Left cardiac atrium (tissue), 4 donors: ENCODE results near the gene METTL4. TPM values are rescaled to one million over a fixed set of nuclear protein-coding genes. Genes with fewer than 3 reads are reported as not detected.
"Not testable (repeated sequence)": the region's sequence is repeated elsewhere in the genome, so short reads cannot be mapped to it uniquely, and the experiment has no call there.

Experiments used
- ATAC-seq, 2 donors: fragments of 200-7000 bp; cut with Tn5 transposase; one replicate each; pipeline ENCODE4 v1.9.1; 2020; ENCODE audit warnings: mild to moderate bottlenecking in 2 of 2, moderate library complexity in 2 of 2
- DNase-seq: peaks from one replicate; pipeline ENCODE4 v3.0.0-alpha.2; 2020
- intact Hi-C, 2 donors: fragments of 100-400 bp; cut with DNase I; formaldehyde crosslinking; loops; one replicate each; pipeline versions ENCODE4 v1.14.1 to v1.15.1; 2022 to 2023
- total RNA-seq, 2 donors: library from RNA; stranded (reverse); fragmentation: NEBNext Ultra II Directional; extraction: Animal tissue kit (Norgen Biotek cat#: 25700); gene quantifications; one replicate each; pipeline ENCODE4 v1.2.1, GENCODE V29; 2021
- donor health status: DM: no; HTN: yes; CAD: no.
- donor health status: DM: no; HTN: yes; CAD: no; lungs with severe emphysema.
- donor health status: DM: yes; HTN: yes; CAD: no.
- donor health status: Dilated cardiomyopathy.

Gene METTL4
- total RNA-seq, 2 donors from 2014 or later: 5.5 to 6.8 TPM

GRCh38 chr18:2531751-2532150, 39.6 kb downstream of the METTL4 start:
- intact Hi-C loops: no loop called here
- no peak for ATAC-seq

GRCh38 chr18:2529154-2529553, 42.2 kb downstream of the METTL4 start:
- ATAC-seq: no peak
- intact Hi-C loops: no loop called here
- DNase-seq: no peak

More at GRCh38 chr18:2531751-2532150, 39.6 kb downstream of the METTL4 start:
- no peak for DNase-seq

GRCh38 chr18:2526329-2526728, 45.0 kb downstream of the METTL4 start:
- no peak for DNase-seq
- no peak for ATAC-seq
- intact Hi-C loops: no loop called here

GRCh38 chr18:2524794-2525198, 46.5 kb downstream of the METTL4 start:
- ATAC-seq, intact Hi-C loops, DNase-seq: not testable (repeated sequence)

GRCh38 chr18:2522112-2522511, 49.2 kb downstream of the METTL4 start:
- intact Hi-C loops: no loop called here
- no peak for DNase-seq
- no peak for ATAC-seq

GRCh38 chr18:2518473-2518872, 52.8 kb downstream of the METTL4 start:
- DNase-seq (peak; percentile 29), ATAC-seq (peak; percentile 76 to 87)
- intact Hi-C loops: loop anchor here in 1 of 2 donors (5.0 kb wide), 1 partner anchor 346 kb away; no protein-coding TSS in a partner anchor

GRCh38 chr18:2515908-2516625, 55.2 kb downstream of the METTL4 start:
- DNase-seq: no peak
- intact Hi-C loops: loop anchor here in 1 of 2 donors (5.0 kb wide), 1 partner anchor 344 kb away; no protein-coding TSS in a partner anchor
- peak in 1 of 2 donors; percentile 43 for ATAC-seq

- DNase-seq (no peak), ATAC-seq (peak in 1 of 2 donors; percentile 70)
- intact Hi-C loops: loop anchor here in 1 of 2 donors (5.0 kb wide), 1 partner anchor 343 kb away; no protein-coding TSS in a partner anchor
These were observed 56.0 kb downstream of the METTL4 start for GRCh38 chr18:2515171-2515787.

- DNase-seq: no peak
- intact Hi-C loops: no loop called here
- ATAC-seq: no peak
These were observed 57.7 kb downstream of the METTL4 start for GRCh38 chr18:2513616-2514015.

- intact Hi-C loops: no loop called here
- DNase-seq (no peak), ATAC-seq (no peak)
These were observed 59.2 kb downstream of the METTL4 start for GRCh38 chr18:2512059-2512458.

- DNase-seq: no peak
- intact Hi-C loops: no loop called here
- no peak for ATAC-seq
These were observed 59.9 kb downstream of the METTL4 start for GRCh38 chr18:2511451-2511850.

GRCh38 chr18:2510416-2510815, 60.9 kb downstream of the METTL4 start:
- ATAC-seq: no peak
- intact Hi-C loops: no loop called here
- DNase-seq: no peak

- intact Hi-C loops: no loop called here
- ATAC-seq (no peak), DNase-seq (no peak)
These were observed 62.6 kb downstream of the METTL4 start for GRCh38 chr18:2508678-2509077.

- DNase-seq (no peak), ATAC-seq (no peak)
- intact Hi-C loops: no loop called here
These were observed 63.1 kb downstream of the METTL4 start for GRCh38 chr18:2508155-2508554.

- DNase-seq (no peak), ATAC-seq (no peak)
- intact Hi-C loops: no loop called here
These were observed 66.7 kb downstream of the METTL4 start for GRCh38 chr18:2504642-2505041.

- ATAC-seq: no peak
- intact Hi-C loops: no loop called here
- DNase-seq: no peak
These were observed 68.4 kb downstream of the METTL4 start for GRCh38 chr18:2502880-2503279.

GRCh38 chr18:2502394-2502793, 68.9 kb downstream of the METTL4 start:
- intact Hi-C loops: no loop called here
- DNase-seq: no peak
- ATAC-seq: no peak

GRCh38 chr18:2497797-2498196, 73.5 kb downstream of the METTL4 start:
- no peak for ATAC-seq
- DNase-seq: no peak
- intact Hi-C loops: no loop called here

- intact Hi-C loops: no loop called here
- ATAC-seq (no peak), DNase-seq (no peak)
These were observed 75.9 kb downstream of the METTL4 start for GRCh38 chr18:2495381-2495780.

GRCh38 chr18:2494921-2495320, 76.4 kb downstream of the METTL4 start:
- no peak for ATAC-seq
- intact Hi-C loops: no loop called here
- DNase-seq: no peak
